22Rv1 (cell line): ENCODE data around the gene CRELD2.

Source experiments
- H3K27ac ChIP-seq: fragments of 450-650 bp; 2 replicates; pipeline ENCODE4 v1.5.1; 2017
- ZFX ChIP-seq: fragments of 450-650 bp; IDR thresholded peaks from 2 replicates; pipeline ENCODE4 v1.6.1; 2017; ENCODE audit warnings: antibody characterized with exemption, borderline replicate concordance
- TF ChIP-seq, protein P1 (sequence below): fragments of 450-650 bp; IDR thresholded peaks from 2 replicates; pipeline ENCODE4 v1.5.1; 2017; ENCODE audit warnings: mild to moderate bottlenecking

CRELD2 gene

DNA sequence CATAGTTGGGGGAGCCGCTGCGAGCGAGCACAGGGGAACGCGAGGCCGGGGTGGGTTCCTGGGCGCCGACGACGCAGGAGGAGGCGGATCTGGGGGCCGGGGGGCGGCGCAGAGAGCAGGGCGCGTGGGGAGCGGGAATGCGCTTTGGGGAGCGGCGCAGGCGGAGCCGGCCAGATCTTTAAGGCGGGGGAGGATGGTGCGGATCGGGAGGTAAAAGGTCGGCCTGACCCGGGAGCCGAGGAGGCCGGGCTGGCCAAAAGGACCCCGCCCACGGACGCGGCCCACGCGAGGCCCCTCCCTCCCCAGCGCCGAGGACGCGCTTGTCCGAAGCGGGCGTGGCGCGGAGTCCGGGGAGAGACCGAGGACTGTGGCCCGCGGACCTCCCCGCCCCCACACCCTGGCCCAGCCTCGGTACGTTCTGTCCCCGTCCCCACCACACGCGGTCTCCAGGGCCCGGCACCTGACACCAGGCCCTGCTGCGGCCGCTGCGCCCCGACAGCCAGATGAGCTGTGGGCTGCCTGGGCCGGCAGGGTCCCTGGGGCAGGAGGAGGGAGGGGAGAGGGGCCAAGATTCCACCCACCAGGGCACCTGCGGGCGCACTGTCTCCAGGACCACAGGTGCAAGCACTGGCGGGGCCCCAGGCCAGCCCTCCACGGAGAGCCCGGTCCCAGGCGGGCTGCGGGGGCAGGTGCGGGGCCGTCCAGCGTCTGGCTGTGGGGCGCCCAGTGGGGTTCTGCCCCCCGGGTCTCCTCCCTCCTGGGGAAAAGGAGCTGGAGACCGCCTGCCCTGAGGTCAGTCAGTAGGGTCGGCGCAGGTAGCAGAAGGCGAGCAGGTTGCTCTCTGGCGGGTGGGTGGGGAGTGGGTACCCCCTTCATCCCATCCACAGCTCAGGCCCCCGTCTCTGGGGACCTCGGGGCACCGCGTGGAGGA is 53.1 kb downstream of the CRELD2 start:
- peak overlapping the region; percentile 98 for H3K27ac ChIP-seq
- no peak for TF ChIP-seq ZFX
- TF ChIP-seq, protein P1, sequence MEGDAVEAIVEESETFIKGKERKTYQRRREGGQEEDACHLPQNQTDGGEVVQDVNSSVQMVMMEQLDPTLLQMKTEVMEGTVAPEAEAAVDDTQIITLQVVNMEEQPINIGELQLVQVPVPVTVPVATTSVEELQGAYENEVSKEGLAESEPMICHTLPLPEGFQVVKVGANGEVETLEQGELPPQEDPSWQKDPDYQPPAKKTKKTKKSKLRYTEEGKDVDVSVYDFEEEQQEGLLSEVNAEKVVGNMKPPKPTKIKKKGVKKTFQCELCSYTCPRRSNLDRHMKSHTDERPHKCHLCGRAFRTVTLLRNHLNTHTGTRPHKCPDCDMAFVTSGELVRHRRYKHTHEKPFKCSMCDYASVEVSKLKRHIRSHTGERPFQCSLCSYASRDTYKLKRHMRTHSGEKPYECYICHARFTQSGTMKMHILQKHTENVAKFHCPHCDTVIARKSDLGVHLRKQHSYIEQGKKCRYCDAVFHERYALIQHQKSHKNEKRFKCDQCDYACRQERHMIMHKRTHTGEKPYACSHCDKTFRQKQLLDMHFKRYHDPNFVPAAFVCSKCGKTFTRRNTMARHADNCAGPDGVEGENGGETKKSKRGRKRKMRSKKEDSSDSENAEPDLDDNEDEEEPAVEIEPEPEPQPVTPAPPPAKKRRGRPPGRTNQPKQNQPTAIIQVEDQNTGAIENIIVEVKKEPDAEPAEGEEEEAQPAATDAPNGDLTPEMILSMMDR = no peak

DNA sequence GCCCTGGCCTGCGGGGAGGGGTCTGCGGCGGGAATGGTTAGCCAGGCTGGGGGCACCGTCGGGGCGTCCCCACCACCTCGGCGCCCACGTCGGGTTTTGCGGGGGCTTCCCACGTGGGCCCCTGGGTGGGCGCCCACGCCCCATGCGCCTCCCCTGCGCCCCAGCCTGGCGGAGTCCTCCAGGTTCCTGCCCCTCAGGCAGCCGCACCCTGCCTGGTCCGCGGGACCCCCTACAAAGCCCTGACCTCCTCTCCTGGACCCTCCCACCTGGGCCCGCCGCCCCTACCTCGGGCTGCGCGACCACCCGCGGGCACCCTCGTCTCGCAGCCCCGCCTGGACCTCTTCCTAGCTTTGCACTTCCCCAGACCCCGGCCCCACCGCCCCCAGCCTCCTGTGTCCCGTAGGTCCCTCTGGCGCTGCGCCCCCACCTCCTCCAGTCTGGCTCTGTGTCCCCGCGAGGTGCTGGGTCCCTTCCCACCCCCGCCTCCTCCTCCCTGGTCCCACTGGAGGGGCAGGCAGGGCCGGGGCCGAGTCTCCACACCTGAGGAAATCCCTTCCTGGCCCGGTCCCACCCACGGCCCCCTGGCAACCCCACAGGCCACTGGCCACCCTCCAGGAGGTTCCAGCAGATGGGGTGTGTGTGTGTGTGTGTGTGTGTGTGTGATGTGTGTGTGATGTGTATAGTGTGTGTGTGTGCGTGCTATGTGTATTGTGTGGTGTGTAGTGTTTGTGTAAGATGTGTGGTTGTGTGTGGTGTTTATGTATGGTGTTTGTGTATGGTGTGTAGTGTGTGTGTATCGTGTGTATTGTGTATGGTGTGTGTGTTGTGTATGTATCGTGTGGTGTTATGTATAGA is 54.0 kb downstream of the CRELD2 start:
- TF ChIP-seq, protein P1 = no peak
- no peak for TF ChIP-seq ZFX
- H3K27ac ChIP-seq = no peak overlapping the region; the same call in 1 of the 2 replicates

DNA sequence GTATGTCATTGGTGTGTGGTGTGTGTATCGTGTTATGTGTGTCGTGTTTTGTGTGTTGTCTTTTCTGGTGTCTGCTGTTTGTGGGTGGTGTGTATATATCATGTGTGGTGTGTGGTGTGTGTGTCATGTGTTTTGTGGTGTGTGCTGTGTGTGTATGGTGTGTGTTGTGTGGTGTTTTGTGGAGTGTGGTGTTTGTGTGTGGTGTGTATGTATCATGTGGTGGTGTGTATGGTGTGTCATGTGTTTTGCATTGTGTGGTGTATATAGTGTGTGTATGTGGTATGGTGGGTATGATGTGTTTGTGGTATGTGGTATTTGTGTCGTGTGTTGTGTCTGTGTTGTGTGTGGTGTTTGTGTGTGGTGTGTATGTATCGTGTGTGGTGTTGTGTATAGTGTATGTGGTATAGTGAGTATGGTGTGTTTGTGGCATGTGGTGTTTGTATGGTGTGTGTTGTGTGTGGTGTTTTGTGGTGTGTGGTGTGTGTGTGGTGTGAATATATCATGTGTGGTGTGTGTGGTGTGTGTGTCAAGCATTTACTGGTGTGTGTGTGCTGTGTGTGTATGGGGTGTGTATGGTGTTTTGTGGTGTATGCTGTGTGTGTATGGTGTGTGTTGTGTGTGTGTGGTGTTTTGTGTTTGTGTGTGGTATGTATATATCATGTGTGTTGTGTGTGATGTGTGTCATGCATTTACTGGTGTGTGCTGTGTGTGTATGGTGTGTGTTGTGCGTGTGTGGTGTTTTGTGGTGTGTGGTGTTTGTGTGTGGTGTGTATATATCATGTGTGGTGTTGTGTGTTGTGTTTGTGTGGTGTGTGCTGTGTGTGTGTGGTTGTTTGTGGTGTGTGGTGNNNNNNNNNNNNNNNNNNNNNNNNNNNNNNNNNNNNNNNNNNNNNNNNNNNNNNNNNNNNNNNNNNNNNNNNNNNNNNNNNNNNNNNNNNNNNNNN is 54.9 kb downstream of the CRELD2 start:
- no peak overlapping the region for H3K27ac ChIP-seq
- no peak for TF ChIP-seq ZFX
- TF ChIP-seq, protein P1 = no peak

DNA sequence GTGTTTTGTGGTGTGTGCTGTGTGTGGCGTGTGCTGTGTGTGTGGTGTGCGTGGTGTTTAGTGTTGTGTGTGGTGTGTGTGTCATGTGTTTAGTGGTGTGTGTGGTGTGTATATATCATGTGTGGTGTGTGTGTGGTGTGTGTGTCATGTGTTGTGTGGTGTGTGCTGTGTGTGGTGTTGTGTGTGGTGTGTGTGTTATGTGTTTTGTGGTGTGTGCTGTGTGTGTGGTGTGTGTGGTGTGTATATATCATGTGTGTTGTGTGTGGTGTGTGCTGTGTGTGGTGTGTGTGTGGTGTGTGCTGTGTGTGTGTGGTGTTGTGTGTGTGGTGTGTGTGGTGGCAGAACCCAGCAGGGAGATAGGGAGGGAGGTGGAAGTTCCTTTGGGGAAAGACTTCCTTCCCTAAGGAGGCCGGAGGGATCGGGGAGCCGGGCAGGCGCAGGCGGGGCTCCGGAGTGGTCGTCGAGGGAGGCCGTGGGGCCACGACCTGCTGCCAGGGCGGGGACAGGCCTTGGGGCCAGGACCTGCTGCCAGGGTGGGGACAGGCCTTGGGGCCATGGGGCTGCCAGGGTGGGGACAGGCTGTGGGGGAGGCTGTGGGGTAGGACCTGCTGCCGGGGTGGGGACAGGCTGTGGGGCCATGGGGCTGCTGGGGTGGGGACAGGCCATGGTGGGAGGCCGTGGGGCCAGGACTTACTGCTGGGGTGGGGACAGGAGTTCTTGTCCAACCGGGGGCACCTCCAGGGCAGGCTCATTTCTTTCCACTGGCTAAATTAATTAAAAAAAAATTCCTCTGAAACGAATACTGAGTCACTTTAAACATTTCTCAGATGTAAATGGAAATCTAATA is 57.3 kb downstream of the CRELD2 start:
- TF ChIP-seq, protein P1 = no peak
- no peak for TF ChIP-seq ZFX
- H3K27ac ChIP-seq = peak overlapping the region; percentile 33; the same call in 1 of the 2 replicates

DNA sequence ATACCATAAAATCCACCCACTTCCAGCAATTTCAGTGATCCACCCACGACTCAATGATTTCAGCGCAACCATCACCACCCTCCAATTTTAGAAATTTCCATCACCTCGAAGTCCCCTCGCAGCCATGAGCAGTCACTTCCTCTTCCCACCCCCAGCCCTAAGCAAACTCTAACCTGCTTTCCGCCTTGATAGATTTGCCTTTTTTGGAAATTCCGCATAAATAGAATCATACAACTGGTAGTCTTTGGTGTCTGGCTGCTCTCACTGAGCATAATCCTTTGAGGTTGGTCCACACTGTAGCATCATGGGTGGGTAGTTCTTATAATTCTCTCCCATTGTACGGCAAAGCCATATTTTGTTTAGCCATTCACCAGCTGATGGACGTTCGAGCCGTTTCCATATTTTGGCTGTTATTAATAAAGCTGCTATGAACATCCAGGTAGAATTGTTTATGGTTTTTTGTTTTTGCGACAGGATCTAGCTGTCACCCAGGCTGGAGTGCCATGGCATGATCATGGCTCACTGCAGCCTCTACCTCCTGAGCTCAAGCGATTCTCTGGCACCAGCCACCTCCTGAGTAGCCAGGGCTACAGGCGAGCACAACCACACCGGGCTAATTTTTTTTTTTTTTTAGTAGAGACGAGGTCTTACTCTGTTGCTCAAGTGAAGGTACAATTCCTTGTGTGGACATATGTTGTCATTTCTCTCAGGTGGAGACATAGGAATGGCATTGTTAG is 58.2 kb downstream of the CRELD2 start:
- TF ChIP-seq, protein P1 = no peak
- no peak for TF ChIP-seq ZFX
- peak overlapping the region; percentile 33 for H3K27ac ChIP-seq
